HG02870 (cell line): ENCODE data around the gene SVIP.
A peak's percentile ranks its signal among the peaks of the same experiment; 100 is the strongest.

Experiments
- ATAC-seq: cut with Tn5 transposase; IDR thresholded peaks from one replicate; pipeline ENCODE4 v1.9.1; 2021; ENCODE audit warnings: mild to moderate bottlenecking, moderate library complexity; ENCODE audit not compliant: unreplicated experiment

The SVIP gene, protein sequence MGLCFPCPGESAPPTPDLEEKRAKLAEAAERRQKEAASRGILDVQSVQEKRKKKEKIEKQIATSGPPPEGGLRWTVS

DNA sequence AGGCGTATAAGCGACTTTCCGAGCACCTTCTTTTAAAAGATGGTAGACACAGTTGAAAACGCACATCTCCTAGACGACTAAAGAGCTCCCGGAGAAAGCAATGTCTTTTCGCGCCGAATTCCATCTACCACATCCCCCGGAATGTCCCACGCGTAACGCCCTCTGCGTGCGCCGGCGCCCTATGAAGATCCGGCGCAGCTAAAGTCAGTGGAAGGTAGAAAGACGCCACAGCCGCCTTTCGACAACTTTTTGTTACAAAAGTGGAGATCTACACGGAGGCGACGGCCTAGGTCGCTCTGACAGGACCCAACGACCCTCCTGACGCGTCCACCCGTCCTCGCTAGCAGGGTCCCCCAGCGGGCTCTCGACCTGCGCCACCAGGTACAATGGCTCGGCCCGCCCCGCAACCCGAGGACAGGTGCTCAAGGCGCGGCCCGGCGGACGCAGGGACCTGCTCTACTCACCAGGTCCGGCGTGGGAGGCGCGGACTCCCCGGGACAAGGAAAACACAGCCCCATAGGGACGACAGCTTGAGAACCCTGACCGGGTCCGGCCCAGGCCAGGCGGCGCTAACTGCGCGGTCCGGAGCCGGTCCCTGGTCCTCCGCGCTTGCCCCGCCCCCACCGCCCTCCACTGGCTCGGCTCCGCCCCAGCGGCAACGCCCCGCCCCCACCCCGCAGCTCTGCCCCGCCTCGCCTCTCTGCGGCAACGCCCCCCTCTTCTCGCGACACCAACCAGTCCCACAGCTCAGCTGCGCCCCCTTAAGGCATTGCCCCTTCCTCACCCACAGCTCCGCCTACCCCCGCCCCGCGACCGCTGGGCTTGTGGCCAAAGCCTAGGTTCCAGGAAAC, at the start of gene SVIP:
TSS of gene SVIP (minus strand) at position 571 of the 851 bp plus-strand sequence. CDS start at position 518, 53 bp downstream.
- ATAC-seq = peak; percentile 89

DNA sequence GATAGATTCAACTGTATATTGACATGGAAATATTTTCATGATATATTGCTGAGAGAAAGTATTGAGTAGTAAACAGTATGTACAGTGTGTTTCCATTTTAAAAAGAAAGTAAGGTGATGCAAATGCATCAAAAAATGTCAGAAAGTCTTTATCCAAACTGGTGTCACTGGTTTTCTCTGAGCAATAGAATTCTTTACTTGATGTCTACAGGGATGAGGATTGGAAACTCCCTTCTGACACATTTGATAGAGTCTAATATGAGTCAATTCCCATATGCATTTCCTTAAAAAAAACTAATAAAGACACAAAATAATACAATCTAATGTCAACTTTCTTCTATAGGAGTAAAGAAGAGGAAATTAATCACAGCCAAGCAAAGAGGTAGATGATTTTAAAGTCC, 49.0 kb upstream of the SVIP start:
- no peak for ATAC-seq

DNA sequence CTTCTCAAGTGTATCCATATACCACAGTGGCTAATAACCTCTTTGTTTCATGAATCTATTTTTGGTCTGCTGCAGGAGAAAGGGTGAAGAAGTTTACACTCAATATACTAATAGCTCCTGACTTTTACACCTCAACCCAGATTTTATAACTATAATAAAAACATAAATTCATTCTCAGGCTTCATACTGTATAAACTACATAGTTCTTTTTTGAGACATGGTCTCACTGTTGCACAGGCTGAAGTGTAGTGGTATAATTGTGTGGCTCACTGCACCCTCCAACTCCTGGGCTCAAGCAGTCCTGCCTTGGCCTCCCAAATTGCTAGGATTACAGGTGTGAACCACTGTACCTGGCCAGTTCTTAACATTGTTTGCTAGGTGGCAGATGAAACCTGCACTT, 48.4 kb upstream of the SVIP start:
- no peak for ATAC-seq

DNA sequence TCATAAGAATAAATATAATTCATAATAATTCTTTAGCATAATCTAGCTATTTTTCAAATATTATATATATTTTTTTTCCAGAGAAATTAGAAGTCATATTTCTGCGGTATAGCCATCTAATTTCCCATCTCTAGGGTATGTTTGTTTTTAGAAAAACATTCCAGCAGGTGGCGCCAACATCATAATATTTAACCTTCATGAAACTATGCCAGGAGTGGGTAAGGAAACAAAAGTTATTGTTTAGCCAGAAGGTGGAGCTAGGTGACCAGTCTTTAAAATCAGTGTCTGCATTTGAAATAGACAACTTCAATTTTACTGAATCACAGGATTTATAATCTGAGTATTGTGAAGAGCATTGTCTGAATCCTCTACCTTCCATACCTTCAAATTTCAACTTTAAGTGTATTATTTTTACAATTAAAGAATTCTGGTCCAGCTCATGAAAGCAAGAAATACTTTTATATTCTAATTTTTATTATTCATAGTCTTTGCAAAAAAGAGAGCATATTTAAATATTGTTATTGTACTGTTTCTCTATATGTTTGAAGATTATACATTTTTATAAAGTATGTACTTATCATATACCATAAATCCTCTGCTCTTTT, 46.4 kb upstream of the SVIP start:
- peak; percentile 99 for ATAC-seq

DNA sequence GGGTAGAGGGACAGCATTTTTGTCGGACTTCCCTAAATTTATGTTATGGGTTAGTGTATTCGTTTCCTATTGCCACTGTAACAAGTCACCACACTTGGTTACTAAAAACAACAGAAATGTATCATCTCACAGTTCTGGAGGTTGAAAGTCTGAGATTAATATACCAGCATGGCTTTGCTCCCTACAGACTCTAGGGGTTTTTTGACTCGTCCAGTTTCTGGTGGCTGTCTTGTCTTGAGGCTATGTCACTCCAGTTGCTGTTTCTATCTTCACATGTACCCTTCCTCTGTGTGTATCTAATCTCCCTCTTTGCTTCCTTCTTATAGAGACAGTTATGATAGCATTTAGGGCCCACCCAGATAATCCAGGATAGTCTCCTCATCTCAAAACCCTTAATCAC, 39.7 kb upstream of the SVIP start:
- ATAC-seq = peak; percentile 75

DNA sequence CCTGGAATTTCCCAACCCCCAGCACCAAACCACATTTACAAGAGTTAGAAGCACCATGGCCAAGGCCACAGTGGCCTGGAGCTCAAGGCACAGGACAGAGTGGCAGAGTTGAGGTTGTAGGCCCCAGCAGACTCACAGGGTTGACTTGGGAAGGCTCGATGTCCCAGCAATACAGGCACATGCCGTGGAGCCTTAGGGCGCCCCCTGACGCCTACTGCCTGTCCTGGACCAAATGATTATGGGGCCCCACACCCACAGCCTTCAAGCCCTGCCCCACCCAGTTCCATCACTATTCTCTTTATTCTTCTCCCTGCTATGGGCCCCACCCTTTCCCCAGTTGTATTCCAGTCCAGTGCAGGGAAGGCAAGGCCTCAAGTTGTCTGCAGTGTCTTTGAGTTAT, 30.6 kb upstream of the SVIP start, which contains the start of gene CCDC179:
TSS of gene CCDC179 (minus strand) at position 234 of the 400 bp plus-strand sequence. CDS start at position 181, 53 bp downstream.
- ATAC-seq = no peak

DNA sequence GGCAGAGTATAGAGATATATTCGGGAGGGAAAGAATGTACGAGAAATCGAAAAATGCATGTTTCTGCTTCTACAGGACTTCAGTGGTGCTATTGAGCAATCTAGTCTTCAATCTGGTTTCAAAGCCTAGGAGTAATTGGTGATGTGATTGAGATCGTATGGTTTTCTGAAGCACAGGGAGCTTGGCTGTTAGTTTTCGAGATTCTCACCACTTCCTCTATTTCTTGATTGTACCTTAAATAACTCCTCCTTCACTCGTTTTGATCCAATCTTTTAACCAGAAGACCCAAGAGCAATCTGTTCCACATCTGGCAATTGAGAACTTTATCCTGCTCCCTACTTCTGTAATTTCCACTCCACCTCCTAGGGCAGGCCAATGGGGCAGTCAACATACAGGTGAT, 30.2 kb upstream of the SVIP start:
- no peak for ATAC-seq

DNA sequence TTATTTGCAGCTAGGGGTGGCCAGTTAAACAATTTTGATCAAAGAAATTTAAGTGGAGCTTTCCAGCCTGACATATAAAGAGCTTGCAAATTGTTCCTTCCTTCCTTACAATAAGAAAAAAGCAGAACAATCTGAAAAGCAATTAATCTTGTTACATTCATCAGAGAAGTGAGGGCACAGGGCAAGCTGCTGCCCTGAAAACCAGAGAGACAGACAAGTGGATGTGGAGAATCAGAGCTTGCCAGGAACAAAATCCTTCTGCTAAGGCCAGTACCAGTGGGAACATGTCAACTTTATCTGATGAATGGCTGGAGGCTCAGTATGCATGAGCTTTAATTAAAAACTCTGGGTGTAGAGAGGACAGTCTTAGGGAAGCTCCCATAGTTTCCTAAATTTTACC, 21.9 kb upstream of the SVIP start:
- no peak for ATAC-seq

DNA sequence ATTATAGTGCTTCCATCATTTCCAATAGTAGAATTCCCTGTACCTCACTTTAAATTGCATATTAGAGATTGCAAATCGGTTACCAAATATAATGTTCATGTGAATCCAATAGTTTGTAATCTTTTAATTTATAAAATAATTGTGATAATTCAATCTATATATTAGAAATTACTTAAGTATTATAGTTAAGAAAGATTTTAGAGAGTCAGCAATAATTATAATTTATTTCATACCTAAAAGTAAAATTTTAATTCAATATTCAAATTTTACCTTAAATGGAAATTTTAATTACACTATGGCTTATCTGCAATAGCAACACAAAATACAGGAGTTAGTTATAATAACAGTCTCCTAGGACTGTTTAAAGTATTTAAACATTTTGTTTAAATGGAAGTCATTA, 17.1 kb upstream of the SVIP start:
- ATAC-seq = no peak

DNA sequence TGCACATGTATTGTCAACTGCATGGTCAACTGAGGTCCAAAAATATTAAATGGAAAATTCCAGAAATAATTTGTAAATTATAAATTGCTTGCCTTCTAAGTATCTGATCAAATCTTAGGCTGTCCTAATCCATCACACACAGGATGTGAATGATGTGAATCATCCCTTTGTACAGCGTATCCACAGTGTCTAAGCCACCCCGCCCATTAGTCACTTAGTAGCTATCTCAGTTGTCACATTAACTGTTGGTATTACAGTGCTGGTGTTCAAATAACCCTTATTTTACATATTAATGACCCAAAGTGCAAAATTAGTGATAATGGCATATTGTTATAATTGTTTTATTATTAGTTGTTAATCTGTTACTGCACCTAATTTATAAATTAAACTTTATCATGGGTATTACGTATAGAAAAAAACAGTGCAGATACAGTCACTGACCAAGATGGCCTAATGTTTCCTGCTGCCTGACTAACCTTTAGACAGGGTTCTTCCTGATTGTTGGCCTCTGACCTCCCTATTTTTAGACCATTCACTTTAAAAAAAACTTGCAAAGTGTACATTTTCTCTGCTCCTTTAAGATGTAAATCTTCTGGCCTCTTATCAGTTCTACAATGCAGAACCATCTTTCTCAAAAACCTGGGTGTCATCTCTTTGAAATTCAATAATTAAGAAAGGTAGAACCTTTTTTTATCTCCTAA, 2.9 kb upstream of the SVIP start:
- no peak for ATAC-seq

DNA sequence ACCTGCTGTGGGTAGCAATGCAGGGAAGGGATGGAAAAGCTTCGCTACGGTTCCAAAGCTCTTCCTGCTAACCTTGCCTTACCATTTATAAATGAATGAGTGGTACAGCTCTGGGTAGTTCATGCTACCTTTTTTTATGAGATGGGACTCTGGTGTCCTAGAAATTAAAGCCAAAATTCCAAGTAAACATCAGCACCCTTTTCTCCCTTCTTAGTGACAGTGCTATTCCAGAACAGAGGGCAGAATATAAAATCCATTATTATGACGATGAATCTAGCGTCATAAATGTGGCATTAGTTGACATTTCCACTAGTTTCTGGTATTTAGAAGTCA, 447 bp upstream of the SVIP start:
- ATAC-seq = no peak

DNA sequence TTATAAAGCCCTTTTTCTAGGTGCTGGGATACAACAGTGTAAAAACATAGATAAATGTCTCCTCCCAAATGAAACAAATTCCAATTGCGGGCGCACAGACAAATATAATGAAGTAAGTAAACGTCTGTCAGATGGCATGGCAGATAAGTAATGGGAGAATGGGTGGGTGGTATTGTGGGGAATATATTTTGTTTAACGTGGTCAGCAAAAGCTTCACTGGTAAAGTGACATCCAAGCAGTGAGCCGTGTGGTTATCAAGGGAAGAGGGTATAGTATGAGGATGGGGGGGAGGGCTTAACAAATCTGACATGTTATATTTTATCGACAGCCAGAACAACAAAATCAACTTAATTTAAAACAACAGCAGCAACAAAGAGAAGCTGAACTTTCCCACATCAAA, 1.2 kb downstream of the SVIP start:
- ATAC-seq = no peak

DNA sequence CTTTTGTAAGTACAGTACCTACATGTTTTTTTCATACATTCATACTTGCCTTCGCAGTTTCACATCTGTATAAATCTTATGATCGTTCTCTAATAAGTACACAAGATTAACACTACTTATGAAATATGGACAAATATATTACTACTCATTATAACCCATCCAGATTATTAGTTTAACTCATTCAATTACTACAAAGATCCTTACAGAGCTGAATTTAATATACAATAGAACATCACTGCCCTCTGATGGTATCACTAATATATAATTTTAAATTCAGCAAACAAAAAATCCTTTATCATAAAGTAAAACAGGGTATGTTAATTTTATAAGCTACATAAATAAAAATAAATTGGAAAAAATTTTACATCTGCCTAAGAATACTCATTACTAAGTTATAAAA, 7.4 kb downstream of the SVIP start:
- no peak for ATAC-seq

DNA sequence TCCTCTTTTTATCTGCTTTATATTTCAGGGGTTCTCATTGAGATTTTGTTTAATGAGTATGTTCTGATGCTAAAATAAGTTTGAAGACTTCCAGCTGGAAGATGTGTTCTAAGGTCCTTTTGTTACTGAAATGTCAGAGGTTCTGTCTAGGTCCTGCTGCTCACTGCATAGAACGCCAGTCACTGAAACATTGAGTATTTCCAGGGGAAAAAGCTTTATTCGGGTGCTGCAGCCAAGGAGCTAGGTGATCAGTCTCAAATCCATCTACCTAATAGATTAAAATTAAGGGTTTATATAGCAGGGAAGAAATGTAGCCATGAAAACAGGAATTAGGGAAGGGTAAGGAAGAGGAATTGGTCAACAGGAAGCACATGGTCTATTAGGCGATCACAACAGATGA, 19.7 kb downstream of the SVIP start:
- no peak for ATAC-seq

DNA sequence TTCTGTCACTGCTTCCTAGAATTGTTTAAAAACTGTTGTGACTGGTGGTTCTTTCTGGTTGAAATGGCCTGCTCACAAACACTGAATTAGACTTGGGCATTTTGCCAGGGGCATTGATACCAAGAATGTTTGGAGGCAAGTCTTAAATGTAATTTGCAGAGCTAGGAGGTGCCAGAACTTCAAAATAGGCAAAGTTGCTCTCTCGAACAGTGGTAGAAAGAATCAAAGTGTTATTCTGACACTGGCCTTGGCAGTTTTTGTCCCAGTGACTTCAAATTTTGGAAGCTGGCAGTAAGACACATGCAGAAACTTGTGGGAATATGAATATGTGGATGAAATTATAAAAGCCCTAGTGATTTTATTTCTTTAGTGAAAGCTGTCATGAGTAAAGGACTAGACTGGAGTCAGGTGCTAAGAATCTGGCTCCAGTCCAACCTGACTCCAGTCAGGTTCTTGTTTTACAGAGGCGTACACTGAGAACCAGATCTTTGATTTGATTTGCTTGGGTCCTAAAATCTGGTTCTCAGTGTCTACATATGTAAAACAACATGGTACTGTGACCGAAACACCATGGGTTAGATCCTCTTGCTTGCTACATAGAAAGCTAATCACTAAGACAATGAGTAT, 20.9 kb downstream of the SVIP start:
- ATAC-seq = peak; percentile 16

DNA sequence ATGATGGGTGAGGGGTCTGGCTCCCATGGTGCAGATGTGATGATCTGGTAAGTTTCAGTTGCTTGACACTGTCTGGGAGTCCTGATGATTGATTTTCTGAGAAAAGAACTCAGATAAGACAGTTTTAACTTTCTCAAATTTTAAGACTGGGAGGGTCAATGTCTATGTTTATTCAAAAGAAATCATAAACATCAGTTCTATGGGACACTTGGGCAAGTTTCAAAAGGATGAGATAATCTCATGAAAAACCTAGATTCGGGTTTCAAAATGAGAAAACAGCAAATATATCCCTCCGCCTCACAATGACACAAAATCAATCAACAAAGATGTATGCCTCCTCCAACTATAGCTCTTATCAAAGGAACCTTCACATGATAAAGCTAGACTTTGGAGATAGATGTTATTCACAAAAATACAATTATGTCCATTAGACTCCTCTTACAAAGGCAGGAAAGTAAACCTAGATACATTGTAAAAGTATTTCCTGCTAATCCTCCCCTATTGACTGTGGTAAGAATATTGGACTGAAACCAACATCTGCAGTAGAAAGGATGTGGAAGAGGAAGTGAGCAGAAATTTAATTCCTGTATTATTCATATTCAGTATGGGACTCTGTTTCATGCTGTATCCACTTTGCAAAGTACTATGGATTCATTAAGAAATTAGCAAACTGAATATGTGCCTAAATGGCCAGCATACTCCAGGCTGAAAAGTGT, 21.6 kb downstream of the SVIP start:
- peak; percentile 97 for ATAC-seq

DNA sequence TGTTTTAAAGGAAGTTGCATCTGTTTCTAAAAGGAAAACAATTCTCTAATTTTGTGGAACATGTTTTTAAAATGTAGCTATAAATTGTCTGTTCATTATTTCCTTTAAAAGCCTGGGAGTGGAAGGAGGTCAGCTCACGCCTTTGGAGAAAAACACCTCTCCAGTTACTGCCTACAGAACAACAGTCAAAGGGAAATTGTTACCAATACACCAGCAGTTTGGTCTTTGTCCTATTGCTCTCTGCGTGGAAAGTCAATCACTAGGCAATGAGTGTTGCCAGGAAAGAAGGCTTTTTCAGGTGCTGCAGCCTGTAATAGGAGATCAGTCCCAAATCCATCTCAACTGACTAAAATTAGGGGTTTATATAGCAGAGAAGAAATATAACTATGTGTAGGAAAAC, 22.2 kb downstream of the SVIP start:
- ATAC-seq = no peak

DNA sequence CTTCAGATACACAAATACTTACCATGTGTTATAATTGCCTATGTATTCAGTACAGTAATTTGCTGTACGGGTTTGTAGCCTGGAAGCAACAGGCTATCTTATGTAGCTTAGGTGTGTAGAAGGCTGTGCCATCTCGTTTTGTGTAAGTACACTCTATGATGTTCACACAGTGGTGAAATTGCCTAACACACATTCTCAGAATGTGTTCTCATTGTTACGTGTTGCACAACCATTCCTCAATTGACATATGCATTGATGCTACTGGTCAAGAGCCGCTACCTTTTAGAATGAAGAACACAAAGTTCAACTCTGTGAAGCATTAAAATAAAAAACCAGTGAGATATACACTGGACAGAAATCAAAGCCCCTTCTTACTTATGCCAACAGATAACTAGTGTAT, 26.7 kb downstream of the SVIP start:
- no peak for ATAC-seq

DNA sequence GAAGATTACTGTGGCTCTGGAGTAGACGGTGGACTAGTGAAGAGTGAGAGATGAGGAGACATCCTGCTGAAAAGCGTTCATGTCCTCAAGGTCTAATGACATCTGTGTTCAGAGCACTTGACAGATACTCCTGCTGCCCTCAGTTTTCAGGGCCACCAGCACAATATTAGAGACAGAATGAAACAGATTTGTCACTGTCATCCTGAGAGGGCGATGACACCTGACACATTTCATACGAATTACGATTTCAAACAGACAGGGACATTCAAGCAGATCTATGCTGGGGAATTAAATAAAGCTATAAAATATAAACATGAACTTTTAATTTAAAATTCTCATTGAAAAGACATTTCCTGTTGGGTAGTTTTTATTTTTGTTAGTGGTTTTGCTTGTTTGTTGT, 29.1 kb downstream of the SVIP start:
- ATAC-seq = no peak

DNA sequence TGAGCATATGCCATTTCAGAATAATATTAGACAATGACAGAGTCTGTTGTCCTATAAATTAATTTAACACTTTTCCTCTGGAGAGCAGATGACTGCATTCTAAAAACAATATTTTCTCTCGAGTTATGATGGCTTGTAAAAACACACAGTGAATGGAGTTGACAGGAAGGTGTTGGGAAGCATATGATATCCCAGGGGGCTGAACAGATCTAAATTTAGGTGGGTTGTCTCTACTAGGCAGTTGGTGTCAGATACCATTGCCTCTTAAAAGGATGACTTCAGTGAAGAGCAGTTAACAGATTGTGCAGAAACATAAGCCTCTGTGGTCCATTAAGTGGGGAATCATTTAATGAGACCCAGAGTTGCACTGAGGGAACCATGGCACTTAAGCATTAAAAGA, 30.7 kb downstream of the SVIP start:
- no peak for ATAC-seq

DNA sequence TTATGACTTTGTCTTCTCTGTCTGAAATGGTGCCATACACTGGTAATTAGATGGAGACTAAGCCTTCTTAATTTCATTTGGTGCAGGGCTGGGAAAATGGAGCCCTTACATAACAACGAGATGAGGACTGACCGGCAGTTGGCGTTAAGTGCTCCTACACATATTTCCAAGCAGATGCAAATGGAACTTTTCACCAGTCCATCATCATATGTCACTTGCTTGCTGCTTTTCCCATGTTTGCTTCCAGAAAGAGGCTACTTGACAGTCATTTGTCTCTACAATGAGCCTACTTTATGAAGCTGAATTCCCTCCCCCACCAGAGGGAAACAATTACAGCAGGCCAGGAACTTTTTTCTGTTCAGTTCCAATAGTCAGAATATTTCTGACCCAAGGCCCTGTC, 32.6 kb downstream of the SVIP start:
- ATAC-seq = no peak
